Right ventricle myocardium superior (tissue), 1 donor: ENCODE measurements around the gene RAD51D. TPM values are rescaled to one million over a fixed set of nuclear protein-coding genes. Genes with fewer than 3 reads are reported as not detected.
"Not testable (repeated sequence)": the region's sequence is repeated elsewhere in the genome, so short reads cannot be mapped to it uniquely, and the experiment has no call there.

Source experiments
- ATAC-seq: fragments of 200-7000 bp; cut with Tn5 transposase; one replicate; pipeline ENCODE4 v1.9.1; 2020; ENCODE audit warnings: mild to moderate bottlenecking; ENCODE audit not compliant: poor library complexity
- DNase-seq: peaks from one replicate; pipeline ENCODE4 v3.0.0-alpha.2; 2020
- intact Hi-C: fragments of 100-400 bp; cut with DNase I; formaldehyde crosslinking; loops from one replicate; pipeline ENCODE4 v1.11.2; 2022
- long read RNA-seq: library from polyadenylated mRNA; unstranded; transcript quantifications from one replicate; pipeline ENCODE4 v2.0.0, GENCODE V29; 2021
- total RNA-seq: library from RNA; stranded (reverse); fragmentation: NEBNext Ultra II Directional; extraction: Animal tissue kit (Norgen Biotek cat#: 25700); gene quantifications from one replicate; pipeline ENCODE4 v1.2.1, GENCODE V29; 2021
- donor health status: DM: no; HTN: yes; CAD: no; lungs with severe emphysema.

The RAD51D gene
- total RNA-seq, result 4.4 TPM
- long read RNA-seq, full-length matches to known transcripts, result 5 of 8 reads
- long read RNA-seq, partial matches to known transcripts, result 1 of 8 reads
- long read RNA-seq, other reads (novel, unspliced or antisense), result 2 of 8 reads

- intact Hi-C loops, result loop anchor here (5.0 to 10.0 kb wide), 3 partner anchors 125 to 697 kb away; no protein-coding TSS in a partner anchor
- ATAC-seq (peak; percentile 100), DNase-seq (peak; percentile 86)
These were observed at the start of gene RAD51D for GRCh38 chr17:35119370-35120165. TSS of gene RAD51D (minus strand) at chr17:35119860. CDS start at chr17:35119613, 247 bp downstream.

- intact Hi-C loops, result no loop called here
- ATAC-seq (no peak), DNase-seq (no peak)
These were observed 48.0 kb upstream of the RAD51D start for GRCh38 chr17:35167666-35168065.

GRCh38 chr17:35167046-35167445, 47.4 kb upstream of the RAD51D start:
- ATAC-seq (no peak), DNase-seq (no peak)
- intact Hi-C loops, result no loop called here

- intact Hi-C loops, result no loop called here
These were observed 46.9 kb upstream of the RAD51D start for GRCh38 chr17:35166526-35166925.

GRCh38 chr17:35164716-35165115, 45.1 kb upstream of the RAD51D start:
- ATAC-seq, result no peak
- intact Hi-C loops, result no loop called here

More at GRCh38 chr17:35166526-35166925, 46.9 kb upstream of the RAD51D start:
- ATAC-seq, result no peak
- DNase-seq, result no peak

GRCh38 chr17:35163886-35164285, 44.2 kb upstream of the RAD51D start:
- ATAC-seq (no peak), DNase-seq (no peak)
- intact Hi-C loops, result no loop called here

More at GRCh38 chr17:35164716-35165115, 45.1 kb upstream of the RAD51D start:
- DNase-seq, result no peak

GRCh38 chr17:35162755-35163154, 43.1 kb upstream of the RAD51D start:
- intact Hi-C loops, result no loop called here
- ATAC-seq, result no peak

GRCh38 chr17:35161281-35161761, 41.7 kb upstream of the RAD51D start:
- no peak for DNase-seq
- intact Hi-C loops, result no loop called here
- no peak for ATAC-seq

More at GRCh38 chr17:35162755-35163154, 43.1 kb upstream of the RAD51D start:
- DNase-seq, result no peak

- DNase-seq (no peak), ATAC-seq (no peak)
- intact Hi-C loops, result no loop called here
These were observed 40.9 kb upstream of the RAD51D start for GRCh38 chr17:35160354-35161201.

- DNase-seq, result no peak
- no peak for ATAC-seq
- intact Hi-C loops, result no loop called here
These were observed 40.3 kb upstream of the RAD51D start for GRCh38 chr17:35159940-35160339.

- DNase-seq (no peak), ATAC-seq (no peak)
- intact Hi-C loops, result no loop called here
These were observed 35.6 kb upstream of the RAD51D start for GRCh38 chr17:35155246-35155645.

- ATAC-seq (no peak), DNase-seq (no peak)
- intact Hi-C loops, result no loop called here
These were observed 34.8 kb upstream of the RAD51D start for GRCh38 chr17:35154196-35155165.

- DNase-seq (no peak), ATAC-seq (no peak)
- intact Hi-C loops, result no loop called here
These were observed 32.9 kb upstream of the RAD51D start for GRCh38 chr17:35152421-35153140.

- intact Hi-C loops, DNase-seq, ATAC-seq: not testable (repeated sequence)
These were observed 31.4 kb upstream of the RAD51D start for GRCh38 chr17:35151080-35151479.

GRCh38 chr17:35149941-35150340, 30.3 kb upstream of the RAD51D start:
- no peak for ATAC-seq
- intact Hi-C loops, result no loop called here
- DNase-seq, result no peak

GRCh38 chr17:35148144-35148543, 28.5 kb upstream of the RAD51D start:
- DNase-seq (no peak), ATAC-seq (peak; percentile 22)
- intact Hi-C loops, result no loop called here

GRCh38 chr17:35147375-35147905, 27.8 kb upstream of the RAD51D start, which contains the start of gene UNC45B:
TSS of gene UNC45B (plus strand) at chr17:35147817. CDS start at chr17:35148264, 447 bp downstream.
- peak; percentile 72 for DNase-seq
- peak; percentile 89 for ATAC-seq
- intact Hi-C loops, result no loop called here
